Gastrocnemius medialis (tissue), 4 donors: ENCODE data around the gene TNS3.

Source experiments
- POLR2A ChIP-seq, 2 donors: fragments of 450-650 bp; IDR thresholded peaks; one replicate each; pipeline ENCODE4 v1.6.1; 2017; ENCODE audit warnings: antibody characterized with exemption in 2 of 2, mild to moderate bottlenecking in 2 of 2, moderate library complexity in 2 of 2
- TF ChIP-seq, protein P1 (sequence below), 5 experiments: fragments of 450-650 bp in 3 of 5; fragments of 200-600 bp in 2 of 5; sonication (generic) in 2 of 5; IDR thresholded peaks in 4 of 5; conservative IDR thresholded peaks in 1 of 5; 1 replicate in 4 of 5; 2 replicates in 1 of 5; pipeline ENCODE4 v1.5.1; 2016 to 2019; ENCODE audit warnings: antibody characterized with exemption in 5 of 5, mild to moderate bottlenecking in 3 of 5, moderate library complexity in 3 of 5

- TF ChIP-seq, protein P1, sequence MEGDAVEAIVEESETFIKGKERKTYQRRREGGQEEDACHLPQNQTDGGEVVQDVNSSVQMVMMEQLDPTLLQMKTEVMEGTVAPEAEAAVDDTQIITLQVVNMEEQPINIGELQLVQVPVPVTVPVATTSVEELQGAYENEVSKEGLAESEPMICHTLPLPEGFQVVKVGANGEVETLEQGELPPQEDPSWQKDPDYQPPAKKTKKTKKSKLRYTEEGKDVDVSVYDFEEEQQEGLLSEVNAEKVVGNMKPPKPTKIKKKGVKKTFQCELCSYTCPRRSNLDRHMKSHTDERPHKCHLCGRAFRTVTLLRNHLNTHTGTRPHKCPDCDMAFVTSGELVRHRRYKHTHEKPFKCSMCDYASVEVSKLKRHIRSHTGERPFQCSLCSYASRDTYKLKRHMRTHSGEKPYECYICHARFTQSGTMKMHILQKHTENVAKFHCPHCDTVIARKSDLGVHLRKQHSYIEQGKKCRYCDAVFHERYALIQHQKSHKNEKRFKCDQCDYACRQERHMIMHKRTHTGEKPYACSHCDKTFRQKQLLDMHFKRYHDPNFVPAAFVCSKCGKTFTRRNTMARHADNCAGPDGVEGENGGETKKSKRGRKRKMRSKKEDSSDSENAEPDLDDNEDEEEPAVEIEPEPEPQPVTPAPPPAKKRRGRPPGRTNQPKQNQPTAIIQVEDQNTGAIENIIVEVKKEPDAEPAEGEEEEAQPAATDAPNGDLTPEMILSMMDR (IDR thresholded peaks at IDR 0.05 in 4 of 5, conservative IDR thresholded peaks at IDR 0.05 in 1 of 5) = no peak
- TF ChIP-seq POLR2A (IDR thresholded peaks at IDR 0.05) = no peak
These were observed 92.3 kb downstream of the TNS3 start for GRCh38 chr7:47489624-47490023.
